K562 (cell line): ENCODE results near the gene CYP2W1. TPM values are rescaled to one million over a fixed set of nuclear protein-coding genes. Genes with fewer than 3 reads are reported as not detected.
A peak's percentile ranks its signal among the peaks of the same experiment; 100 is the strongest.

Experiments
- ATAC-seq: fragments of 200-7000 bp; cut with Tn5 transposase; 3 replicates; pipeline ENCODE4 v1.9.1; 2020; ENCODE audit warnings: moderate library complexity
- BruUV-seq: library from RNA; stranded (reverse); fragments of 400-500 nt; replicated peaks from 2 replicates; lab custom pipeline; 2021; lab: Mats Ljungman, UMichigan
- CTCF ChIA-PET: fragments of 300-600 bp; formaldehyde crosslinking; extraction: SDS; loops from one replicate; lab custom pipeline; 2021; ENCODE audit warnings: low intra/inter-chr PET ratio; lab: Yijun Ruan, JAX
- POLR2A ChIA-PET: fragments of 300-600, 350-650 bp; sonication (Branson Sonifier 250); formaldehyde crosslinking; extraction: SDS; loops from one replicate; lab custom pipeline; 2021; ENCODE audit warnings: antibody characterized with exemption, inconsistent platforms; lab: Yijun Ruan, JAX
- DNase-seq, 4 experiments: peaks; one replicate each; pipeline versions ENCODE4 v3.0.0 to v3.0.0-alpha.2; 2011 to 2018; ENCODE audit warnings: low spot score in 3 of 4, mixed read lengths in 3 of 4; ENCODE audit errors: extremely low read depth in 1 of 4
- FAIRE-seq: peaks from 2 replicates; lab custom pipeline; 2011; peaks lifted over from hg19 to GRCh38; lab: Jason Lieb, UNC
- H2AFZ ChIP-seq: 2 replicates; pipeline ENCODE4 v1.6.0; 2011; ENCODE audit warnings: low read depth, low read length, control low read depth, inconsistent platforms
- H3K27ac ChIP-seq: fragments of 200-600 bp; 3 replicates; pipeline ENCODE4 v1.8.0; 2011; ENCODE audit warnings: low read depth, mild to moderate bottlenecking, control low read depth, inconsistent platforms, low read length, moderate library complexity, mixed read lengths; ENCODE audit errors: extremely low read depth
- H3K27me3 ChIP-seq, 2 experiments: fragments of 300-600 bp in 1 of 2; 2 replicates in 1 of 2; 3 replicates in 1 of 2; pipeline versions ENCODE4 v1.6.0 to v1.8.0; 2011; ENCODE audit warnings: inconsistent platforms in 2 of 2, low read length in 2 of 2, mild to moderate bottlenecking in 1 of 2, mixed read lengths in 1 of 2, moderate library complexity in 1 of 2; ENCODE audit not compliant: control insufficient read depth in 2 of 2, insufficient read depth in 2 of 2
- H3K36me3 ChIP-seq: fragments of 300-600 bp; 3 replicates; pipeline ENCODE4 v1.8.0; 2011; ENCODE audit warnings: mild to moderate bottlenecking, low read length, inconsistent platforms; ENCODE audit not compliant: control insufficient read depth, insufficient read depth
- H3K4me1 ChIP-seq, 2 experiments: fragments of 200-600 bp in 1 of 2; replicated peaks in 1 of 2; 2 replicates in 1 of 2; 3 replicates in 1 of 2; pipeline versions ENCODE4 v1.5.1 to v1.8.0; 2011; ENCODE audit warnings: inconsistent platforms in 2 of 2, low read length in 2 of 2, mild to moderate bottlenecking in 1 of 2, mixed read lengths in 1 of 2, moderate library complexity in 1 of 2; ENCODE audit not compliant: control insufficient read depth in 2 of 2, insufficient read depth in 2 of 2
- H3K4me2 ChIP-seq: 2 replicates; pipeline ENCODE4 v1.6.1; 2011; ENCODE audit warnings: low read length, control low read depth, inconsistent platforms, mixed read lengths; ENCODE audit not compliant: insufficient read depth
- H3K4me3 ChIP-seq: fragments of 200-600 bp; sonication (generic), shearing (Covaris generic); 2 replicates; pipeline ENCODE4 v1.5.1; 2016; ENCODE audit warnings: control low read depth, inconsistent platforms
- H3K79me2 ChIP-seq: fragments of 200-600 bp; 3 replicates; pipeline ENCODE4 v1.8.0; 2011; ENCODE audit warnings: low read length, inconsistent platforms; ENCODE audit not compliant: control insufficient read depth, insufficient read depth
- H3K9ac ChIP-seq, 2 experiments: 2 replicates each; pipeline versions ENCODE4 v1.6.0 to v1.6.1; 2011; ENCODE audit warnings: low read depth in 2 of 2, low read length in 2 of 2, control low read depth in 1 of 2, inconsistent platforms in 1 of 2, mild to moderate bottlenecking in 1 of 2, mixed read lengths in 1 of 2; ENCODE audit not compliant: insufficient read depth in 1 of 2
- H3K9me1 ChIP-seq: one replicate; pipeline ENCODE4 v1.6.0; 2011; ENCODE audit warnings: inconsistent platforms, mild to moderate bottlenecking, low read length, moderate library complexity; ENCODE audit not compliant: control insufficient read depth, insufficient read depth
- H3K9me3 ChIP-seq: replicated peaks from 2 replicates; pipeline ENCODE4 v1.5.1; 2011; ENCODE audit warnings: low read depth, low read length, inconsistent platforms; ENCODE audit not compliant: control insufficient read depth, insufficient read depth
- H4K20me1 ChIP-seq: replicated peaks from 2 replicates; pipeline ENCODE4 v1.6.1; 2011; ENCODE audit warnings: low read length, inconsistent platforms, mixed read lengths; ENCODE audit not compliant: control insufficient read depth, insufficient read depth
- FOXA3 ChIP-seq, 2 experiments: fragments of 450-650 bp in 1 of 2; sonication (generic) in 1 of 2; formaldehyde crosslinking; IDR thresholded peaks in 1 of 2; conservative IDR thresholded peaks in 1 of 2; 2 replicates each; pipeline versions ENCODE4 v1.4.0 to v1.8.0; 2020 to 2022; ENCODE audit warnings: mild to moderate bottlenecking in 2 of 2, missing genetic modification reagents in 1 of 2
- POLR2G ChIP-seq: fragments of 200-400 bp; formaldehyde crosslinking; IDR thresholded peaks from 2 replicates; pipeline ENCODE4 v1.6.1; 2017; ENCODE audit warnings: low read depth, mild to moderate bottlenecking, antibody characterized with exemption, low read length, moderate library complexity
- RBM15 ChIP-seq: fragments of 200-400 bp; formaldehyde crosslinking; IDR thresholded peaks from 2 replicates; pipeline ENCODE4 v1.6.1; 2018; ENCODE audit warnings: mild to moderate bottlenecking, low read length, moderate library complexity; ENCODE audit not compliant: insufficient read depth
- ZBTB1 ChIP-seq: sonication (generic); formaldehyde crosslinking; IDR thresholded peaks from 2 replicates; pipeline ENCODE4 v1.8.1; 2023; ENCODE audit warnings: missing genetic modification reagents, low read depth, mild to moderate bottlenecking, borderline replicate concordance
- ZMIZ1 ChIP-seq, 2 experiments: fragments of 150-350 bp in 1 of 2; IDR thresholded peaks; 2 replicates each; pipeline ENCODE4 v1.6.1; 2012 to 2016; ENCODE audit warnings: low read depth in 2 of 2, low read length in 2 of 2, mild to moderate bottlenecking in 1 of 2, moderate library complexity in 1 of 2
- WGBS: fragments of 100-300 bp; shearing (Covaris generic); methylation state at CpG from one replicate; pipeline ENCODE4 v1.1.6; 2016; ENCODE audit warnings: low coverage, mixed read lengths; ENCODE audit not compliant: insufficient coverage; ENCODE audit errors: missing lambda C conversion rate; 5-methylcytosine and 5-hydroxymethylcytosine counted together
- in situ Hi-C: fragments of 300-500 bp; cut with MboI; formaldehyde crosslinking; loops from 4 replicates; pipeline ENCODE4 v1.15.0; 2018; ENCODE audit warnings: inconsistent platforms, mixed read lengths
- intact Hi-C: fragments of 100-400 bp; cut with micrococcal nuclease; formaldehyde crosslinking; loops from 2 replicates; pipeline ENCODE4 v1.14.2; 2022
- polyA plus RNA-seq, 8 experiments: library from polyadenylated mRNA; depleted of rRNA in 4 of 8; stranded (reverse) in 5 of 8; unstranded in 3 of 8; fragments of >200 nt; fragmentation: Nextera tagmentation in 2 of 8; fragmentation: Illumina TruSeq in 1 of 8; extraction: Ambion mirVana in 2 of 8; extraction: Trizol in 1 of 8; gene quantifications; 2 replicates each; pipeline versions ENCODE4 v1.2.1 to v1.2.3, GENCODE V29; 2011 to 2014; ENCODE audit warnings: inconsistent platforms in 1 of 8, missing spikeins in 1 of 8
- total RNA-seq, 7 experiments: library from RNA; depleted of rRNA in 6 of 7; stranded (reverse); fragments of >200 nt in 6 of 7; fragmentation: Illumina TruSeq in 2 of 7; extraction: Trizol in 2 of 7; gene quantifications; 2 replicates each; pipeline versions ENCODE4 v1.2.1 to v1.2.3, GENCODE V29; 2011 to 2021; ENCODE audit warnings: low replicate concordance in 1 of 7
- TF ChIP-seq, protein P1 (sequence below): fragments of 450-650 bp; IDR thresholded peaks from 2 replicates; pipeline ENCODE4 v1.7.1; 2018; ENCODE audit warnings: mild to moderate bottlenecking, low read depth; ENCODE audit not compliant: partially characterized antibody

CYP2W1 gene
- total and polyA plus RNA-seq, 9 of the 15 experiments (the other 6 are each of a cell fraction or from before 2014, with no cell fraction given) = not detected

DNA sequence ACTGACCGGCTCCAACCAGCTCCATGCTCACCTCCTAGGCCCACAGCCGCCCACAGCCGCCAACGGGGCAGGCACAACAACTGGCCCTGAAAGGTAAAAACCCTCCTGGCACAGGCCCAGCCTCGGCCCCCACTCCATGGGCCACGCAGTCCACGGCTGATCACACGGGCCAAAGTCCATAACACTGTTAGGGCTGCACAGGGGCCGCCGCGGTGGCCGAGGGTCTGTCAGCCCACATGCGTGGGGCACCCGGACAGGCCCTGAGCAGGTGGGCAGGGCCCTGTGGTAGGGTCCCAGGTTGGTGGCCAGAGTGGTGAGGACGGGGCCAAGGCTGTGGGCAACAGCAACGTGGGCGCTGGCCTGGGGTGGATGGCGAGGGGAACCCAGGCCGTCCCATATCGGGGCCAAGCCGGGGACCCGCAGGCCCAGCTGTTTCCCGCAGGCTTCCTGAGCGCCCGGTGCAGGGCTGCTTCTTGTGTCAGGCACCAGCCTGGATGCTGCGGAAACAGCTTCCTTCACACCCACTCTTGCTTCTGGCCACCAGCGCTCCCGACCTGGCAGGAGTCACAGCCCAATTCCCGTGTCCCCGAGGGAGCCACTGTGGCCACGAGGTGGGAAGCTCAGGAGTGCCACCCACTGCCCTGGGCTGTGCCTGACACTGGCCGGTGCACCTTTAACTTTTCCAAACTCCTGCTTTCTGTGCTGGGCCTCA, 29.2 kb downstream of the CYP2W1 start:
- TF ChIP-seq POLR2G (peak; percentile 22; the same call in 1 of the 2 replicates), FOXA3 (CRISPR knock-in tag; conservative IDR thresholded peaks at IDR 0.05 in 1 of 2, IDR thresholded peaks at IDR 0.05 in 1 of 2) (no peak)
- TF ChIP-seq, all 486 proteins: peak for 1
- no TSS peak for BruUV-seq
- FAIRE-seq (no peak), DNase-seq (no peak), ATAC-seq (no peak)
- POLR2A ChIA-PET = interaction anchor here (0.6 to 1.2 kb wide), 5 partner anchors 15 to 252 kb away, joined by 3 to 7 read pairs (median 3); no protein-coding TSS in a partner anchor
- CTCF ChIA-PET = no interaction called here
- H3K36me3 ChIP-seq = peaks cover 18% of the 10 kb centered on the region; the same call in 2 of the 3 replicates
- H3K9me1 ChIP-seq = no peaks in the 10 kb centered on the region
- peaks cover 24% of the 10 kb centered on the region for H3K79me2 ChIP-seq
- H3K27me3 ChIP-seq = no peaks in the 10 kb centered on the region
- H3K4me3 ChIP-seq = no peak overlapping the region
- H3K9me3 ChIP-seq = no peaks in the 10 kb centered on the region
- no peak overlapping the region for H3K27ac ChIP-seq
- in situ Hi-C loops = no loop called here
- WGBS = 92% methylated on average over 25 of the region's 32 CpGs
- H2AFZ ChIP-seq = no peak overlapping the region
- H3K9ac ChIP-seq = peak overlapping the region in 1 of 2 experiments; percentile 52; a peak in 1 of 4 replicates
- H4K20me1 ChIP-seq = peaks cover 7% of the 10 kb centered on the region
- no peak overlapping the region for H3K4me2 ChIP-seq
- H3K4me1 ChIP-seq = peaks cover 0 to 81% of the 10 kb centered on the region in 2 experiments; a peak in 2 of 5 replicates
- intact Hi-C loops = no loop called here

DNA sequence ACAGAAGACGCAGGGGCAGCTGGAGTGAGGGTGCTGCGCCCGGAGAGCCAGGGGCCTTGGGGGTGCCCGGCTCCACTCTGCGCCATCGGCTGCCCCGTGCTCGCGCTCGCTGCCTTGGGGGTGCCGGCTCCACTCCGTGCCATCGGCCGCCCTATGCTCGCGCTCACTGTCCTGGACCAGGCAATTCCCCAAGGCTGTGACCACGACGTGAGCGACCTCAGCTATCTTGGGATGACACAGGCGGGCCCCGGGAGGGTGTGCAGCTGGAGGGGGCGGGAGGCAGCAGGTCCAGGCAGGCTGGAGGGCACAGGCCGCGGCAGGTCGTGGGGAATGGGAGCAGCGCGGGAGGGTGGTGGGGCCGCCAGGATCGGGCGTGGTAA, 29.7 kb downstream of the CYP2W1 start:
- Histone ChIP-seq H3K4me3 (no peak overlapping the region), H3K9ac (0 out of 4 replicates have a peak overlapping the region, but pooled peaks of 1 of the 2 experiments have one; percentile 52), H3K9me3 (no peaks in the 10 kb centered on the region), H3K9me1 (no peaks in the 10 kb centered on the region), H3K27ac (no peak overlapping the region), H3K79me2 (peaks cover 24% of the 10 kb centered on the region), H4K20me1 (peaks cover 7% of the 10 kb centered on the region), H2AFZ (no peak overlapping the region), H3K4me2 (no peak overlapping the region), H3K4me1 (peaks cover 0 to 82% of the 10 kb centered on the region in 2 experiments; a peak in 2 of 5 replicates), H3K27me3 (no peaks in the 10 kb centered on the region), H3K36me3 (peaks cover 15% of the 10 kb centered on the region; the same call in 2 of the 3 replicates)
- FAIRE-seq = no peak
- no peak for DNase-seq
- 85% methylated on average over 22 of the region's 30 CpGs for WGBS
- BruUV-seq = no TSS peak
- ChIA-PET POLR2A (interaction anchor here (0.6 to 1.2 kb wide), 3 partner anchors 15 to 253 kb away, joined by 3 to 7 read pairs (median 4); no protein-coding TSS in a partner anchor), CTCF (no interaction called here)
- intact Hi-C loops (no loop called here), in situ Hi-C loops (no loop called here)
- no peak for ATAC-seq
- TF ChIP-seq, protein P1, sequence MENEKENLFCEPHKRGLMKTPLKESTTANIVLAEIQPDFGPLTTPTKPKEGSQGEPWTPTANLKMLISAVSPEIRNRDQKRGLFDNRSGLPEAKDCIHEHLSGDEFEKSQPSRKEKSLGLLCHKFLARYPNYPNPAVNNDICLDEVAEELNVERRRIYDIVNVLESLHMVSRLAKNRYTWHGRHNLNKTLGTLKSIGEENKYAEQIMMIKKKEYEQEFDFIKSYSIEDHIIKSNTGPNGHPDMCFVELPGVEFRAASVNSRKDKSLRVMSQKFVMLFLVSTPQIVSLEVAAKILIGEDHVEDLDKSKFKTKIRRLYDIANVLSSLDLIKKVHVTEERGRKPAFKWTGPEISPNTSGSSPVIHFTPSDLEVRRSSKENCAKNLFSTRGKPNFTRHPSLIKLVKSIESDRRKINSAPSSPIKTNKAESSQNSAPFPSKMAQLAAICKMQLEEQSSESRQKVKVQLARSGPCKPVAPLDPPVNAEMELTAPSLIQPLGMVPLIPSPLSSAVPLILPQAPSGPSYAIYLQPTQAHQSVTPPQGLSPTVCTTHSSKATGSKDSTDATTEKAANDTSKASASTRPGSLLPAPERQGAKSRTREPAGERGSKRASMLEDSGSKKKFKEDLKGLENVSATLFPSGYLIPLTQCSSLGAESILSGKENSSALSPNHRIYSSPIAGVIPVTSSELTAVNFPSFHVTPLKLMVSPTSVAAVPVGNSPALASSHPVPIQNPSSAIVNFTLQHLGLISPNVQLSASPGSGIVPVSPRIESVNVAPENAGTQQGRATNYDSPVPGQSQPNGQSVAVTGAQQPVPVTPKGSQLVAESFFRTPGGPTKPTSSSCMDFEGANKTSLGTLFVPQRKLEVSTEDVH = no peak
- TF ChIP-seq ZMIZ1 (IDR thresholded peaks at IDR 0.05; ENCODE audit: low read depth in 2 of 2, low read length in 2 of 2) = no peak
- TF ChIP-seq ZBTB1 = no peak
- TF ChIP-seq RBM15 = no peak
